ENCODE measurements around the gene RBM15B.

The RBM15B gene

DNA sequence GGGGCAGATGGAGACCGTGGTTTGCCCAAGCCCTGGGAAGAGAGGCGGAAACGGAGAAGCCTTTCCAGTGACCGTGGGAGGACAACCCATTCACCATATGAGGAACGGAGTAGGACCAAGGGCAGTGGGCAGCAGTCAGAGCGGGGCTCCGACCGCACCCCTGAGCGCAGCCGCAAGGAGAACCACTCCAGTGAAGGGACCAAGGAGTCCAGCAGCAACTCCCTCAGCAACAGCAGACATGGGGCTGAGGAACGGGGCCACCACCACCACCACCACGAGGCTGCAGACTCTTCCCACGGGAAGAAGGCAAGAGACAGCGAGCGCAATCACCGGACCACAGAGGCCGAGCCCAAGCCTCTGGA, 2.0 kb downstream of the RBM15B start:
- no peak for DNase-seq (ENCODE audit: low spot score)

GRCh38 chr3:51393564-51393963, 2.5 kb downstream of the RBM15B start:
- no peak for DNase-seq (ENCODE audit: low spot score)

GRCh38 chr3:51394541-51394940, 3.5 kb downstream of the RBM15B start:
- DNase-seq (ENCODE audit: low spot score): no peak

- DNase-seq (ENCODE audit: low spot score): no peak
Measured at GRCh38 chr3:51395493-51396213, 4.6 kb downstream of the RBM15B start.

DNA sequence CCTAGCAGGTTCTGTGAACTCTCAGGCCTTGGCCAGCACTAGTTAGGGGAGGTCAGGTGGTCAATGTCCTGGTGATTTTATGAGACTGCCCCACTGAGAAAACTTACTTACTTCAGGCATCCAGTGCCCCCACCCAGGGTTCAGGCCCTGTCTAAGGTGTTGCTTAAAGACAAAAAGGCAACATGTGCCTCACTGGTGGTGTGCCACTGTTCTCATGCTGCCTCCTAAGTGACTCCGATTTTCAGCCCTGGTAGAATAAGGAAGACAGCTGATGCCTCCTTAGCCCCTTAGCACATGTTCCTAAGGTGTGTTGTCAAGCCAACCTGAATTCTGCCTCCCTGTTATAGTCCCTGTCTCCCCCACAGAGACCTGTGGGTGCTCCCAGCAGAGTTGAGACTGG, 5.3 kb downstream of the RBM15B start:
- DNase-seq (ENCODE audit: low spot score): no peak

DNA sequence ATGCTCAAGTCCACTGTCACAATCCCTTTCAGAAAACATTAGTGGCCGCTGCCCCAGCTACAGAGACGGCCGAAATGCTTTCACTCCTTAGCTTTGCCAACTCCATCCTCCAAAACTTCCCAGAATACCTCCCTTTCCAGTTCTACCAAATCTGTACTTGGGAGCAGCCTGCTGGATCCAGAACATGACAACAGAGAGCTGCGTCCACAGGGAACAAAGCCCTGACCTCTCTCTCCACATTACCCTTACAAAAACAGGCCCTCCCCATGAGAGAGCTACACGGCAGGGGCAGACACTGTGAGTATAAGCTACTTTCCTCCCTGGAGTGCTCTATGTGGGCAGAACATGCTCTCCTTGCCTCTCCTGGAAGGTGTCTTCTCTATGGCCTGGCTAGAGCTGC, 6.3 kb downstream of the RBM15B start:
- DNase-seq (ENCODE audit: low spot score): no peak

GRCh38 chr3:51398595-51399310, 7.7 kb downstream of the RBM15B start:
- DNase-seq (ENCODE audit: low spot score): no peak

- no peak for DNase-seq (ENCODE audit: low spot score)
Measured at GRCh38 chr3:51400166-51400565, 9.1 kb downstream of the RBM15B start.

GRCh38 chr3:51401735-51402134, 10.7 kb downstream of the RBM15B start:
- no peak for DNase-seq (ENCODE audit: low spot score)

GRCh38 chr3:51403675-51404074, 12.6 kb downstream of the RBM15B start:
- no peak for DNase-seq (ENCODE audit: low spot score)

DNA sequence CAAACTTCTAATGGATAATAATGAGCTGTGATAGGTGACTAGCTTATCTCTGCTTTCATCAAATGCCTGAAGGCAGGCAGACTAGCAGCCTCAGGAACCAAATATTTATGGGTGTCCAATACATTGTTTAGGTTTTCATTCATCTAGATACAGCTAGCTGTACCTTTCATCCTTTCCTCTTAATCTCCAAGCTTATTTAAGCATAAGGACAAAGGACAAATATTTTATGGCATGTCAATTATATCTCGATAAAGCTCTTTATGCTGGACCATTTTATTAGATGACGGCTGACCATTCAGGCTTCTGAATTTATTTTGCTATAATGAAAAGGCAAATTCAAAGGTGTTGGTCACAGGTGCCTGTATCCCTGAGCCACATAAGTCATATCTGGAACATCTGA, 16.9 kb downstream of the RBM15B start:
- no peak for DNase-seq (ENCODE audit: low spot score)

GRCh38 chr3:51408813-51409212, 17.7 kb downstream of the RBM15B start:
- DNase-seq (ENCODE audit: low spot score): no peak

- no peak for DNase-seq (ENCODE audit: low spot score)
Measured at GRCh38 chr3:51422211-51422610, 31.1 kb downstream of the RBM15B start.

DNA sequence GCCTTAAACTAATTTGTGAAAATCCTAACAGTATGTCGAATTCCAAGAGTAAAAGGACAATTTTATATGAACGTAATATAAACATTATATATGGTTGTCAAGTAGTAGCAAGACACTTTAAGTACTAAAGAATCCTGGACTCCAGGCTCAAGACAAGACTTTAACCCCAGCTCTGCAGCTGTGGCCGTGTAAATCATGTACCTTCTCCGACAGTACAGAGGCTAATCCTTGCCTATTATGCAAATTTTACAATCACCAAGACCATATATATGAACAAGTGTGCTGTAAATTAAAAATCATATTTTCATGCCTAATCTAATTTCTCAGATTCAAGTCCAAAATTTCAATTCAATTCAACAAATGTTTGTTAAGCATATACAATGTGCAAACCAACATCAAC, 35.8 kb downstream of the RBM15B start:
- DNase-seq (ENCODE audit: low spot score): no peak

DNA sequence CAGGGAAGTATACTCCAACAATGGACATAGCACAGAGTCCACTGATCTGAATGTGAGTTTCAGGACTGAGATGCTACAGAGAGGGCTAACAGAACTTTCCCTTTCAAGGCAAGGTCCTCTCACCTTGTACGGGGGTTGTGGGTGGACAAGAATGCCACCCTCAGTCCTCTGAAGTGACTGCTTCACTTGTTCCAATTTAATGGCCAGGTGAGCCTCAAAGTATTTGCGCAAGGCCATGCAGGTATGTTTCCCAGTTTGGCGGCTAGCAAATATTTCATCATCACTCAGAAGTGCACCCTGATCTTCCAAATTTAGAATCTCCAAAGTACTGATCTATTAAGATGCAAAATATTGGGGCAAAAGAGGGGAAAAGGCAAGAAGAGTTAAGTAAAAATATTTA, 38.1 kb downstream of the RBM15B start:
- DNase-seq (ENCODE audit: low spot score): no peak

DNA sequence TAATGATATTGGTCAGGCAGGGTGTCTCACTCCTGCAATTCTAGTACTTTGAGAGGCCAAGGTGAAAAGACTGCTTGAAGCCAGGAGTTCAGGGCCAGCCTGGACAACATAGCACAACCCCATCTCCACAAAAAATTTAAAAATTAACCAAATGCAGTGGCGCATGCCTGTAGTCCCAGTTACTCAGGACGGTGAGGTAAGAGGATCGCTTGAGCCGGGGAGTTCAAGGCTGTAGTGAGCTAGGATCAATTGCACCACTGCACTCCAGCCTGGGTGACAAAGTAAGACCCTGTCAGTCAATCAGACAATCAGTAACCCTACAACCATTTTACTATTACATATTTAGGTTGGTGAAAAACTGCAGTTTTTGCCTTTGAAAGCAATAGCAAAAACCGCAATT, 43.0 kb downstream of the RBM15B start:
- DNase-seq (ENCODE audit: low spot score): no peak

DNA sequence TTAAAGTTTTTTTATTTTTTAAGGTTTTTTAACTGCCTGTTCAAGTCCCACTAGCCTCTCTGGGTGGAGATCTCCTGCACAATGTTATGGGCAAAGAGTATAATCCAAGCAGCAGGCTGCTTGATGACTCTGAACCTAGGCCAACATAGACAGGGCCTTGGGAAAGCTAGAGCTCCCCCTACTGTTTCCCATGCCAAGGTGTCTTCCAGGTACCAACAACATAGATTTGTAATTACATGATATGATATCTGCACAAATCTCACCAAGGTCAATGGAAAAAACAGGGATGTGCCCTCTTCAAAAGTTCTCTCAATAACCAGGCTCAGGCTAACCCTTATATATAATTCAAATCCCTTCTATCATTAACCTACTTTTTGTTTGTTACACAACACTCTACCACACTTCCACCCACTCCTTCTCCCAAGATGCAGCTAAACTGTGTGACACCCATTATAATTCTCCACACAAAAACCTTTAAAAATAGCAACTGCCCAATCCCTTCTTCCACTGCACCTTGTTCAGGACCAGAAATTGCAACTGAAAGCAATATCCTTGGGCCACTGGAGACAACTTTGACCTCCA, 43.8 kb downstream of the RBM15B start:
- peak; percentile 55 for DNase-seq (ENCODE audit: low spot score)

DNA sequence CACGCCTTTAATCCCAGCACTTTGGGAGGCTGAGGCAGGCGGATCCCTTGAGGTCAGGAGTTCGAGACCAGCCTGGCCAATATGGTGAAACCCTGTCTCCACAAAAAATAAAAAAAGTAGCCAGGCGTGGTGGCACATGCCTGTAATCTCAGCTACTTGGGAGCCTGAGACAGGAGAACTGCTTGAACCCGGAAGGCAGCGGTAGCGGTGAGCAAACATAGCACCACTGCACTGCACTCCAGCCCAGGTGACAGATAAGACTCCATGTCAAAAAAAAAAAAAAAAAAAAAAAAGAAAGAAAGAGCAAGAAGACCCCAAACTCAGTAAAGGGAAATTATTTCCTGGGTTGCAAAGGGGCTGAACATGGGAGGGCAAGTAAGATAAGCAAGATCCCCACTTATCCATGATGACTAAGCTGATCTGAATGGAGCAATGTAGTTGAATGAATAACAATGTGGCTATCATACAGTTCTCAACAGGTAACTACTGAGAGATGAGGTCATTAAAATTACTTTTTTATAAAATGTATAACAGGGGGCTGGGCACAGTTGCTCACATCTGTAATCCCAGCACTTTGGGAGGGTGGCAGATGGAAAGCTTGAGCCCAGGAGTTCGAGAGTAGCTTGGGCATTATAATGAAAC, 46.0 kb downstream of the RBM15B start:
- DNase-seq (ENCODE audit: low spot score): no peak

GRCh38 chr3:51441282-51442030, 50.4 kb downstream of the RBM15B start:
- peak; percentile 2 for DNase-seq (ENCODE audit: low spot score)

GRCh38 chr3:51445544-51446280, 54.6 kb downstream of the RBM15B start:
- DNase-seq (ENCODE audit: low spot score): no peak
